ENCODE data around the gene ATF2.

The ATF2 gene

DNA sequence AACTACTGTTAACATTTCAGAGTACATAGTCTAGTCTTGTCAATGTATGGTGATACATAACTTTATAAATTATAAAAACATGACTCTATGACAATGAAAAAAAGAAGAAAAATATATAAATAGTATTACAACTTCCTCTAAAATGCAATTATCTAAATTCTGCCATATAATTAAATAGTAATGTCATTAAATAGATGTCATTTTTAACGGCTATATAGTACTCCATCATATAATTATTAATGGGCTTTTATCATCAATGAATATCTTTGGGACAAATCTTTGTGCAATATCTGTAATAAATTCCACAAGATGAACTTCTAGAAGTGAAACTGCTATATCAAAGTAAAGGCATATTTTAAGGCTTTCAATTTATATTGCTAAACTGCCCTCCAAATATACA is 24.8 kb downstream of the ATF2 start:
- H3K9me3 ChIP-seq (replicated peaks in 1 of 2; ENCODE audit: control insufficient read depth in 2 of 2, insufficient read depth in 1 of 2, low read depth in 1 of 2, low read length in 2 of 2) = peaks cover 0 to 4% of the 10 kb centered on the region in 2 donors
- no peak overlapping the region for H2BK120ac ChIP-seq (ENCODE audit: low read depth, low read length)
- no peak overlapping the region for H2BK12ac ChIP-seq (ENCODE audit: low read length)
- H2BK5ac ChIP-seq (ENCODE audit: low read length) = no peak overlapping the region
- no peaks in the 10 kb centered on the region for H3K4me1 ChIP-seq (ENCODE audit: control insufficient read depth in 2 of 2, insufficient read depth in 1 of 2, low read depth in 1 of 2, low read length in 2 of 2)
- H4K91ac ChIP-seq (ENCODE audit: low read depth, low read length, poor library complexity) = no peak overlapping the region
- no peak overlapping the region for H3K9ac ChIP-seq (ENCODE audit: low read depth, low read length, poor library complexity)
- H3K18ac ChIP-seq (ENCODE audit: low read length) = no peak overlapping the region
- H3K4ac ChIP-seq (ENCODE audit: low read length) = no peak overlapping the region
- no peak for DNase-seq (ENCODE audit: low spot score)
- H3K23ac ChIP-seq (ENCODE audit: low read depth, low read length, poor library complexity) = no peak overlapping the region
- peaks cover 4% of the 10 kb centered on the region for H3K79me1 ChIP-seq (ENCODE audit: low read depth, low read length)
- H3K4me2 ChIP-seq (ENCODE audit: insufficient read depth, low read length, poor library complexity, severe bottlenecking) = no peak overlapping the region
- H3K27me3 ChIP-seq (ENCODE audit: control insufficient read depth in 3 of 3, insufficient read depth in 3 of 3, low read depth in 1 of 3, low read length in 3 of 3) = no peaks in the 10 kb centered on the region
- H2BK15ac ChIP-seq (ENCODE audit: low read length) = no peak overlapping the region
- no peak overlapping the region for H3K14ac ChIP-seq (ENCODE audit: low read length)
- no CpG with 5 or more reads among the region's 1 CpG for WGBS, 2 donors (ENCODE audit: extremely low coverage in 2 of 2, insufficient read length in 2 of 2, insufficient replicate concordance in 1 of 2)
- H3K36me3 ChIP-seq (replicated peaks in 1 of 2; ENCODE audit: control insufficient read depth in 2 of 2, insufficient read depth in 2 of 2, low read length in 2 of 2) = peaks cover 7 to 97% of the 10 kb centered on the region in 2 donors
- H4K8ac ChIP-seq (ENCODE audit: low read depth, low read length) = no peak overlapping the region
- H3K27ac ChIP-seq (replicated peaks; ENCODE audit: low read length) = no peak overlapping the region
- no peak overlapping the region for H3K4me3 ChIP-seq (ENCODE audit: low read length in 2 of 2)
- H2AFZ ChIP-seq (ENCODE audit: low read length) = no peak overlapping the region
- no peak overlapping the region for H2AK5ac ChIP-seq (ENCODE audit: low read depth, low read length)

DNA sequence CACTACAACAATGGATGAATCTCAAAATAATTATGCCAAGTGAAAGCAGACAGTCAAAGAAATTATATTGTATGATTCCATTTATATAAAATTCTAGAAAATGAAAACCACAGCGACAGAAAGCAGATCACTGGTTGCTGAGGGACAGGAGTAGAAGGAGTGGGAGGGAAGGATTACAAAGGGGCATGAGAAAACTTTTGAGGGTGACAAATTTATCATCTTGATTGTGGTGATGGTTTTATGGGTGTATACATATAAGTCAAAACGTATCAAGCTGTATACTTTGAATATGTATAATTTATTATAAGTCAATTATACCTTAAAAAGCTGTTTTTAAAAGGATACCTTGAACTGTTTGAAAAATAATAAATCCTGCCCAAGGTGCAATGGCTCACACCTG is 27.7 kb downstream of the ATF2 start:
- Histone ChIP-seq H3K4me3 (ENCODE audit: low read length in 2 of 2) (no peak overlapping the region), H3K14ac (ENCODE audit: low read length) (no peak overlapping the region), H2BK12ac (ENCODE audit: low read length) (no peak overlapping the region), H3K27me3 (ENCODE audit: control insufficient read depth in 3 of 3, insufficient read depth in 3 of 3, low read depth in 1 of 3, low read length in 3 of 3) (no peaks in the 10 kb centered on the region), H2AK5ac (ENCODE audit: low read depth, low read length) (no peak overlapping the region), H3K9ac (ENCODE audit: low read depth, low read length, poor library complexity) (no peak overlapping the region), H3K9me3 (replicated peaks in 1 of 2; ENCODE audit: control insufficient read depth in 2 of 2, insufficient read depth in 1 of 2, low read depth in 1 of 2, low read length in 2 of 2) (peaks cover 0 to 8% of the 10 kb centered on the region in 2 donors), H3K23ac (ENCODE audit: low read depth, low read length, poor library complexity) (no peak overlapping the region), H4K91ac (ENCODE audit: low read depth, low read length, poor library complexity) (no peak overlapping the region), H3K27ac (replicated peaks; ENCODE audit: low read length) (no peak overlapping the region), H2AFZ (ENCODE audit: low read length) (no peak overlapping the region), H2BK120ac (ENCODE audit: low read depth, low read length) (no peak overlapping the region), H3K18ac (ENCODE audit: low read length) (no peak overlapping the region), H2BK5ac (ENCODE audit: low read length) (no peak overlapping the region), H3K36me3 (replicated peaks in 1 of 2; ENCODE audit: control insufficient read depth in 2 of 2, insufficient read depth in 2 of 2, low read length in 2 of 2) (peaks cover 6 to 96% of the 10 kb centered on the region in 2 donors), H3K79me1 (ENCODE audit: low read depth, low read length) (peaks cover 4% of the 10 kb centered on the region), H2BK15ac (ENCODE audit: low read length) (no peak overlapping the region), H3K4ac (ENCODE audit: low read length) (no peak overlapping the region), H4K8ac (ENCODE audit: low read depth, low read length) (no peak overlapping the region), H3K4me2 (ENCODE audit: insufficient read depth, low read length, poor library complexity, severe bottlenecking) (no peak overlapping the region), H3K4me1 (ENCODE audit: control insufficient read depth in 2 of 2, insufficient read depth in 1 of 2, low read depth in 1 of 2, low read length in 2 of 2) (no peaks in the 10 kb centered on the region)
- no peak for DNase-seq (ENCODE audit: low spot score)
- no CpG with 5 or more reads among the region's 2 CpGs for WGBS, 2 donors (ENCODE audit: extremely low coverage in 2 of 2, insufficient read length in 2 of 2, insufficient replicate concordance in 1 of 2)

DNA sequence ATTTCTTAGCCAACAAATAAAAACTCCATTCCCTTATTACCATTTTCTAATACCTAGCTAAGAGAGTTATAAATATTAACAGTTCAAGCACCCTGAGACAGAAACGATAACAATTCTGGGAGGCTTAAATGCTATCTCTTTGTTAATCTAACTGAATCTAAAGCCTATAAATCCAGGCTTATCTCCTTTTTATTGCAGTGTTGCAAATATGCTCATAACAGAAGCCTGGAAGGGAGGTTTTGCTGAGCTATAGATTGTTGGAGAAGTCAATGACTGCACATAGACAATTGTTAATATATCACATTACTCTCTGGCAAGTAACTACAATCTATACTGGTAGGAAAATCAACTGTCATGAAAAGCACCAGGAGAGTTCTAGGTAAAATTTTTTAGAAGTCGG is 30.2 kb downstream of the ATF2 start:
- H3K4me1 ChIP-seq (ENCODE audit: control insufficient read depth in 2 of 2, insufficient read depth in 1 of 2, low read depth in 1 of 2, low read length in 2 of 2) = no peaks in the 10 kb centered on the region
- no peak overlapping the region for H2BK5ac ChIP-seq (ENCODE audit: low read length)
- H2BK15ac ChIP-seq (ENCODE audit: low read length) = no peak overlapping the region
- WGBS, 2 donors (ENCODE audit: extremely low coverage in 2 of 2, insufficient read length in 2 of 2, insufficient replicate concordance in 1 of 2) = no CpG with 5 or more reads among the region's 2 CpGs
- peaks cover 0 to 96% of the 10 kb centered on the region in 2 donors for H3K36me3 ChIP-seq (replicated peaks in 1 of 2; ENCODE audit: control insufficient read depth in 2 of 2, insufficient read depth in 2 of 2, low read length in 2 of 2)
- H3K9ac ChIP-seq (ENCODE audit: low read depth, low read length, poor library complexity) = no peak overlapping the region
- H3K4me3 ChIP-seq (ENCODE audit: low read length in 2 of 2) = no peak overlapping the region
- H3K79me1 ChIP-seq (ENCODE audit: low read depth, low read length) = peaks cover 2% of the 10 kb centered on the region
- H3K23ac ChIP-seq (ENCODE audit: low read depth, low read length, poor library complexity) = no peak overlapping the region
- H3K9me3 ChIP-seq (replicated peaks in 1 of 2; ENCODE audit: control insufficient read depth in 2 of 2, insufficient read depth in 1 of 2, low read depth in 1 of 2, low read length in 2 of 2) = peaks cover 0 to 3% of the 10 kb centered on the region in 2 donors
- H3K18ac ChIP-seq (ENCODE audit: low read length) = no peak overlapping the region
- H3K27ac ChIP-seq (replicated peaks; ENCODE audit: low read length) = no peak overlapping the region
- H4K8ac ChIP-seq (ENCODE audit: low read depth, low read length) = no peak overlapping the region
- H2AK5ac ChIP-seq (ENCODE audit: low read depth, low read length) = no peak overlapping the region
- H3K4ac ChIP-seq (ENCODE audit: low read length) = no peak overlapping the region
- H2BK120ac ChIP-seq (ENCODE audit: low read depth, low read length) = no peak overlapping the region
- no peak overlapping the region for H3K14ac ChIP-seq (ENCODE audit: low read length)
- no peak overlapping the region for H2AFZ ChIP-seq (ENCODE audit: low read length)
- DNase-seq (ENCODE audit: low spot score) = no peak
- H3K4me2 ChIP-seq (ENCODE audit: insufficient read depth, low read length, poor library complexity, severe bottlenecking) = no peak overlapping the region
- no peak overlapping the region for H4K91ac ChIP-seq (ENCODE audit: low read depth, low read length, poor library complexity)
- H2BK12ac ChIP-seq (ENCODE audit: low read length) = no peak overlapping the region
- H3K27me3 ChIP-seq (ENCODE audit: control insufficient read depth in 3 of 3, insufficient read depth in 3 of 3, low read depth in 1 of 3, low read length in 3 of 3) = no peaks in the 10 kb centered on the region

DNA sequence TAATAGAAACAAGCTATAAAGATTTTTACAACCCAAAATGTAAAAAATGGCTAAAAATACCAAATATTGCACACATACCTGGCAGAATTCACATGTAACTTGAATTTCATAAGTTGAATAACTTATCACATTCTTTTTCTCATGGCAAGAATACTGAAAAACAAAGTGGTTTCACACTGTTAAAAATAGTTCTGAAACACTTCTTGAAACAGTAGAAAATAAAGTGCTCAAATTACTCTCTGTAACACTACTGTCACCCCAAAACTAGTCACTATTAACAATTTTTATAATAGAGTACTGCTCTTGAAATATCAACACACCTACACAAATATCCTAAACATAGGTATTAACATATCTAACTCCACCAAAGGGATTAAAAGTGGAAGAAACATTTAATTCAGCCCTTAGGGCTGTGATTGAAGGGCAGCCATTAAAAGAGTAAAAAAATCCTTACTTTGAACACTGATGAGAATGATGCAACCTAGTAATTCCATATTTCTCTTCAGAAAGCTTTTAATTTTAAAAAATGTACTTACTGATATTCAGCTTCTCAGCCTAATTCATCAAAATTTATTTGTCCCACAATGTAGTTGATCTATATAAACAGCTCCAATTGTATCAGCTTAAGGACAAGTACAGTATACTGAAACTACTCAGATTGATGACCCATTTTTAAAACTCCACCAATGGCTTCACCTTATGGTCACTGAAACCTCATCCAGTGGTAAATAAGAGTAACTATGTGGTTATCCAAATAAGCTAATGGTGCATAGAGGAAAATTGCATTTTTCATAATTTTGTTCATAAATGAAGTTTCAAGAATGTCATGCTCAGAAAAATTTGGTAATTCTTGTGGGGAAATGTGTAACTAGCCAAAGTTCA is 31.4 kb downstream of the ATF2 start:
- no peaks in the 10 kb centered on the region for H3K4me1 ChIP-seq (ENCODE audit: control insufficient read depth in 2 of 2, insufficient read depth in 1 of 2, low read depth in 1 of 2, low read length in 2 of 2)

More for the DNA sequence above, 31.4 kb downstream of the ATF2 start:
- no peak for DNase-seq (ENCODE audit: low spot score)
- H2BK15ac ChIP-seq (ENCODE audit: low read length) = no peak overlapping the region
- peaks cover 0 to 97% of the 10 kb centered on the region in 2 donors for H3K36me3 ChIP-seq (replicated peaks in 1 of 2; ENCODE audit: control insufficient read depth in 2 of 2, insufficient read depth in 2 of 2, low read length in 2 of 2)
- H3K4me3 ChIP-seq (ENCODE audit: low read length in 2 of 2) = no peak overlapping the region
- H4K91ac ChIP-seq (ENCODE audit: low read depth, low read length, poor library complexity) = no peak overlapping the region
- H2AK5ac ChIP-seq (ENCODE audit: low read depth, low read length) = no peak overlapping the region
- H4K8ac ChIP-seq (ENCODE audit: low read depth, low read length) = no peak overlapping the region
- H2BK12ac ChIP-seq (ENCODE audit: low read length) = no peak overlapping the region
- no peak overlapping the region for H3K9ac ChIP-seq (ENCODE audit: low read depth, low read length, poor library complexity)
- no peak overlapping the region for H3K18ac ChIP-seq (ENCODE audit: low read length)
- H3K14ac ChIP-seq (ENCODE audit: low read length) = no peak overlapping the region
- no peak overlapping the region for H2BK5ac ChIP-seq (ENCODE audit: low read length)
- H3K4me2 ChIP-seq (ENCODE audit: insufficient read depth, low read length, poor library complexity, severe bottlenecking) = no peak overlapping the region
- H3K23ac ChIP-seq (ENCODE audit: low read depth, low read length, poor library complexity) = no peak overlapping the region
- no peak overlapping the region for H3K27ac ChIP-seq (replicated peaks; ENCODE audit: low read length)
- H2BK120ac ChIP-seq (ENCODE audit: low read depth, low read length) = no peak overlapping the region
- peaks cover 0 to 3% of the 10 kb centered on the region in 2 donors for H3K9me3 ChIP-seq (replicated peaks in 1 of 2; ENCODE audit: control insufficient read depth in 2 of 2, insufficient read depth in 1 of 2, low read depth in 1 of 2, low read length in 2 of 2)
- no peaks in the 10 kb centered on the region for H3K27me3 ChIP-seq (ENCODE audit: control insufficient read depth in 3 of 3, insufficient read depth in 3 of 3, low read depth in 1 of 3, low read length in 3 of 3)
- H2AFZ ChIP-seq (ENCODE audit: low read length) = no peak overlapping the region
- H3K4ac ChIP-seq (ENCODE audit: low read length) = no peak overlapping the region
- H3K79me1 ChIP-seq (ENCODE audit: low read depth, low read length) = no peaks in the 10 kb centered on the region
